IMR-90 (cell line): ENCODE results near the gene MSI2. TPM values are rescaled to one million over a fixed set of nuclear protein-coding genes. Genes with fewer than 3 reads are reported as not detected.

Source experiments
- ATAC-seq: fragments of 200-7000 bp; cut with Tn5 transposase; 2 replicates; pipeline ENCODE4 v1.9.1; 2020; ENCODE audit warnings: low read depth, mild to moderate bottlenecking, moderate library complexity
- BruUV-seq: library from RNA; stranded (reverse); fragments of 400-500 nt; replicated peaks from 2 replicates; lab custom pipeline; 2021; lab: Mats Ljungman, UMichigan
- CTCF ChIA-PET: fragments of 300-600 bp; formaldehyde crosslinking; extraction: SDS; loops from one replicate; lab custom pipeline; 2021; ENCODE audit warnings: antibody characterized with exemption; lab: Yijun Ruan, JAX
- POLR2A ChIA-PET: fragments of 300-600 bp; sonication (Branson Sonifier 250); formaldehyde crosslinking; loops from one replicate; lab custom pipeline; 2022; ENCODE audit warnings: antibody characterized with exemption; ENCODE audit not compliant: unreplicated experiment; lab: Charles Lee
- DNase-seq: peaks from one replicate; pipeline ENCODE4 v3.0.0; 2013
- H2AFZ ChIP-seq: replicated peaks from 2 replicates; pipeline ENCODE3; 2013; ENCODE audit warnings: low read length, mild to moderate bottlenecking; ENCODE audit not compliant: poor library complexity
- H2AK5ac ChIP-seq: 2 replicates; pipeline ENCODE4 v1.6.1; 2013; ENCODE audit warnings: low read depth, low read length, inconsistent platforms
- H2AK9ac ChIP-seq: replicated peaks from 2 replicates; pipeline ENCODE3; 2013; ENCODE audit warnings: mild to moderate bottlenecking, low read depth, low read length, moderate library complexity; ENCODE audit not compliant: poor library complexity
- H2BK120ac ChIP-seq: 2 replicates; pipeline ENCODE4 v1.6.1; 2013; ENCODE audit warnings: low read depth, low read length, inconsistent platforms
- H2BK15ac ChIP-seq: 3 replicates; pipeline ENCODE4 v1.6.1; 2013; ENCODE audit warnings: low read depth, low read length, inconsistent platforms
- H2BK20ac ChIP-seq: 2 replicates; pipeline ENCODE4 v1.6.1; 2013; ENCODE audit warnings: low read depth, mild to moderate bottlenecking, inconsistent platforms, low read length, moderate library complexity
- H2BK5ac ChIP-seq: 2 replicates; pipeline ENCODE4 v1.6.1; 2013; ENCODE audit warnings: mild to moderate bottlenecking, low read depth, low read length, inconsistent platforms; ENCODE audit not compliant: poor library complexity, severe bottlenecking
- H3K14ac ChIP-seq: replicated peaks from 2 replicates; pipeline ENCODE4 v1.6.1; 2013; ENCODE audit warnings: low read depth, low read length, inconsistent platforms
- H3K18ac ChIP-seq: 2 replicates; pipeline ENCODE4 v1.6.1; 2013; ENCODE audit warnings: low read depth, low read length, control low read depth
- H3K23ac ChIP-seq: 2 replicates; pipeline ENCODE4 v1.6.1; 2013; ENCODE audit warnings: low read depth, low read length, inconsistent platforms
- H3K27ac ChIP-seq: 2 replicates; pipeline ENCODE4 v1.5.1; 2013; ENCODE audit warnings: mild to moderate bottlenecking, control low read depth, low read length; ENCODE audit not compliant: insufficient read depth
- H3K27me3 ChIP-seq: 2 replicates; pipeline ENCODE4 v1.6.1; 2013; ENCODE audit warnings: low read length; ENCODE audit not compliant: control insufficient read depth, insufficient read depth
- H3K36me3 ChIP-seq: 2 replicates; pipeline ENCODE4 v1.6.1; 2013; ENCODE audit warnings: low read length, mixed read lengths; ENCODE audit not compliant: control insufficient read depth, insufficient read depth
- H3K4ac ChIP-seq: 2 replicates; pipeline ENCODE4 v1.6.1; 2013; ENCODE audit warnings: low read depth, low read length, inconsistent platforms
- H3K4me1 ChIP-seq: 2 replicates; pipeline ENCODE4 v1.6.1; 2013; ENCODE audit warnings: low read length, mixed read lengths; ENCODE audit not compliant: control insufficient read depth, insufficient read depth
- H3K4me2 ChIP-seq: 2 replicates; pipeline ENCODE4 v1.6.1; 2013; ENCODE audit warnings: low read depth, mild to moderate bottlenecking, control low read depth, low read length, moderate library complexity
- H3K4me3 ChIP-seq: 2 replicates; pipeline ENCODE4 v1.5.1; 2013; ENCODE audit warnings: low read depth, mild to moderate bottlenecking, control low read depth, low read length, moderate library complexity; ENCODE audit not compliant: insufficient read depth
- H3K56ac ChIP-seq: 2 replicates; pipeline ENCODE4 v1.6.1; 2013; ENCODE audit warnings: low read length, inconsistent platforms; ENCODE audit not compliant: insufficient read depth; ENCODE audit errors: extremely low read depth
- H3K79me1 ChIP-seq, 2 experiments: 2 replicates each; pipeline ENCODE4 v1.6.1; 2013; ENCODE audit warnings: low read length in 2 of 2, inconsistent platforms in 1 of 2, low read depth in 1 of 2
- H3K9ac ChIP-seq: 2 replicates; pipeline ENCODE4 v1.6.1; 2013; ENCODE audit warnings: low read depth, low read length, control low read depth
- H3K9me1 ChIP-seq: 2 replicates; pipeline ENCODE4 v1.6.1; 2013; ENCODE audit warnings: low read length, inconsistent platforms; ENCODE audit not compliant: insufficient read depth
- H3K9me3 ChIP-seq: 2 replicates; pipeline ENCODE4 v1.6.1; 2013; ENCODE audit warnings: low read length; ENCODE audit not compliant: control insufficient read depth, insufficient read depth
- H4K20me1 ChIP-seq: 2 replicates; pipeline ENCODE4 v1.6.1; 2013; ENCODE audit warnings: low read length, inconsistent platforms; ENCODE audit not compliant: insufficient read depth
- H4K5ac ChIP-seq: 2 replicates; pipeline ENCODE4 v1.6.1; 2013; ENCODE audit warnings: mild to moderate bottlenecking, low read depth, low read length, control low read depth
- H4K8ac ChIP-seq, 2 experiments: 2 replicates each; pipeline ENCODE4 v1.6.1; 2013; ENCODE audit warnings: low read depth in 2 of 2, low read length in 2 of 2, control low read depth in 1 of 2, inconsistent platforms in 1 of 2
- H4K91ac ChIP-seq: 2 replicates; pipeline ENCODE4 v1.6.1; 2013; ENCODE audit warnings: low read depth, low read length, inconsistent platforms; ENCODE audit not compliant: insufficient read depth
- BHLHE40 ChIP-seq: fragments of 150-350 bp; IDR thresholded peaks from 2 replicates; pipeline ENCODE4 v1.6.1; 2016; ENCODE audit warnings: mild to moderate bottlenecking, low read depth, low read length
- CEBPB ChIP-seq: IDR thresholded peaks from 2 replicates; pipeline ENCODE4 v1.6.1; 2012; ENCODE audit warnings: low read depth, low read length, improper control_type of control experiment
- CHD1 ChIP-seq: IDR thresholded peaks from 2 replicates; pipeline ENCODE4 v1.6.1; 2012; ENCODE audit warnings: low read depth, low read length, improper control_type of control experiment
- FOS ChIP-seq: fragments of 150-350 bp; IDR thresholded peaks from 2 replicates; pipeline ENCODE4 v1.6.1; 2016; ENCODE audit warnings: low read depth, low read length
- MAFK ChIP-seq: IDR thresholded peaks from 2 replicates; pipeline ENCODE4 v1.6.1; 2012; ENCODE audit warnings: low read depth, low read length, improper control_type of control experiment
- MAZ ChIP-seq: IDR thresholded peaks from 2 replicates; pipeline ENCODE4 v1.6.1; 2012; ENCODE audit warnings: low read depth, mild to moderate bottlenecking, low read length, improper control_type of control experiment, moderate library complexity, borderline replicate concordance
- MXI1 ChIP-seq: IDR thresholded peaks from 2 replicates; pipeline ENCODE4 v1.6.1; 2012; ENCODE audit warnings: low read depth, mild to moderate bottlenecking, low read length, moderate library complexity, borderline replicate concordance
- NFE2L2 ChIP-seq: fragments of 150-350 bp; IDR thresholded peaks from 2 replicates; pipeline ENCODE4 v1.6.1; 2016; ENCODE audit warnings: low read depth, mild to moderate bottlenecking, low read length
- POLR2A ChIP-seq: IDR thresholded peaks from 2 replicates; pipeline ENCODE4 v1.6.1; 2012; ENCODE audit warnings: mild to moderate bottlenecking, low read depth, low read length
- RAD21 ChIP-seq: IDR thresholded peaks from 2 replicates; pipeline ENCODE4 v1.6.1; 2012; ENCODE audit warnings: low read length, improper control_type of control experiment
- RCOR1 ChIP-seq: IDR thresholded peaks from 2 replicates; pipeline ENCODE4 v1.6.1; 2012; ENCODE audit warnings: mild to moderate bottlenecking, low read length, improper control_type of control experiment; ENCODE audit not compliant: insufficient replicate concordance
- RFX5 ChIP-seq: IDR thresholded peaks from 2 replicates; pipeline ENCODE4 v1.8.0; 2012; ENCODE audit warnings: low read depth, mild to moderate bottlenecking, low read length, moderate library complexity
- SMC3 ChIP-seq: fragments of 150-350 bp; IDR thresholded peaks from 2 replicates; pipeline ENCODE4 v1.6.1; 2016; ENCODE audit warnings: low read depth, mild to moderate bottlenecking, antibody characterized with exemption, low read length, moderate library complexity
- WGBS, 2 experiments: methylation state at CpG; one replicate each; pipeline versions ENCODE4 v1.1.5 to v1.1.7; 2013; ENCODE audit warnings: missing lambda C conversion rate in 2 of 2; ENCODE audit not compliant: insufficient read length in 1 of 2; ENCODE audit errors: extremely low coverage in 2 of 2; 5-methylcytosine and 5-hydroxymethylcytosine counted together
- dilution Hi-C: fragments of 300-500 bp; cut with HindIII; formaldehyde crosslinking; loops from one replicate; pipeline ENCODE4 v1.14.3; 2018; ENCODE audit warnings: low sequenced_read_pairs; ENCODE audit not compliant: unreplicated experiment
- in situ Hi-C: fragments of 300-500 bp; cut with MboI; formaldehyde crosslinking; loops from 3 replicates; pipeline ENCODE4 v1.14.3; 2019; ENCODE audit warnings: low sequenced_read_pairs, inconsistent platforms, mixed read lengths
- intact Hi-C: fragments of 100-400 bp; cut with micrococcal nuclease; formaldehyde crosslinking; loops from 2 replicates; pipeline ENCODE4 v1.10.0; 2022
- polyA plus RNA-seq, 3 experiments: library from polyadenylated mRNA; depleted of rRNA; stranded (reverse); fragments of >200 nt; gene quantifications; 2 replicates each; pipeline ENCODE4 v1.2.3, GENCODE V29; 2012; ENCODE audit warnings: low replicate concordance in 1 of 3
- total RNA-seq: library from RNA; depleted of rRNA; stranded (reverse); fragments of >200 nt; gene quantifications from 2 replicates; pipeline ENCODE4 v1.2.3, GENCODE V29; 2012
- TF ChIP-seq, protein P1 (sequence below): conservative IDR thresholded peaks from 2 replicates; pipeline ENCODE4 v1.5.1; 2012; ENCODE audit warnings: mild to moderate bottlenecking, low read depth, low read length, improper control_type of control experiment
- TF ChIP-seq, protein P2 (sequence below): fragments of 150-350 bp; IDR thresholded peaks from 2 replicates; pipeline ENCODE4 v1.6.1; 2016; ENCODE audit warnings: low read depth, mild to moderate bottlenecking, low read length, moderate library complexity, borderline replicate concordance
- TF ChIP-seq, protein P3 (sequence below): fragments of 150-350 bp; IDR thresholded peaks from 2 replicates; pipeline ENCODE4 v1.6.1; 2017; ENCODE audit warnings: mild to moderate bottlenecking, antibody characterized with exemption, low read length, low read depth

The MSI2 gene
- total and polyA plus RNA-seq, 2 of the 4 experiments (the other 2 are of a cell fraction) = 13.0 to 16.0 TPM

DNA sequence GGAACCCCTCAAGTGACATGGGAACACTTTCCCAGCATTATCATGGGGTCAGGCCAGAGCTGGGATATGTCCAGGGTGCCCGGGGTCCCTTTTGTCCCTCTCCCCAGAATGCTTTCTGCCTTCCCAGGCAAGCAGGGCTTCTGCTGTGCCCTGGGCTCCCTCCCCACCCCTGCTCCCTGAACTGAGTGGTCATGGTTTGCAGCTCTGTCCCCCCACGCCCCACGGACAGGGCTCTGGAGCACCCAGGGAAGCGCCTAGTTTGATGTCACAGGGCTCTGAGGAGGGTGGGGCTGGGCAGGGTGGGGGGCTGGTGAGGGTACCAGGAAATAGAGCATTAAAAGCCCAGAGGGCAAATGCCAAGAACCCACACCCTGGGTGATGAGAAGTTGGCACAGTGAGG is 396.5 kb downstream of the MSI2 start:
- 100% methylated on average over 1 of the region's 4 CpGs; no CpG with 5 or more reads in 1 of the 2 experiments for WGBS, 2 experiments
- H4K20me1 ChIP-seq = no peaks in the 10 kb centered on the region
- H3K18ac ChIP-seq = no peak overlapping the region
- H4K5ac ChIP-seq = no peak overlapping the region
- H3K9me3 ChIP-seq = no peaks in the 10 kb centered on the region
- H2BK20ac ChIP-seq = no peak overlapping the region
- H3K4me3 ChIP-seq = no peak overlapping the region
- H3K4ac ChIP-seq = no peak overlapping the region
- no peak overlapping the region for H3K23ac ChIP-seq
- no peak overlapping the region for H3K9ac ChIP-seq
- BruUV-seq = no TSS peak
- CTCF ChIA-PET = no interaction called here
- no peak overlapping the region for H4K91ac ChIP-seq
- no peak overlapping the region for H3K27ac ChIP-seq
- no peak overlapping the region for H2AFZ ChIP-seq
- ATAC-seq (no peak), DNase-seq (no peak)
- H3K9me1 ChIP-seq = peaks cover 20% of the 10 kb centered on the region
- peaks cover 4% of the 10 kb centered on the region for H3K36me3 ChIP-seq
- H2AK9ac ChIP-seq = no peak overlapping the region
- no peak overlapping the region for H3K4me2 ChIP-seq
- in situ Hi-C loops = no loop called here
- no peak overlapping the region for H2BK15ac ChIP-seq
- no peak overlapping the region for H4K8ac ChIP-seq
- no peak overlapping the region for H2BK120ac ChIP-seq
- no peaks in the 10 kb centered on the region for H3K79me1 ChIP-seq
- intact Hi-C loops = no loop called here
- peaks cover 6% of the 10 kb centered on the region for H3K4me1 ChIP-seq
- no peak overlapping the region for H2BK5ac ChIP-seq
- TF ChIP-seq POLR2A (no peak), RFX5 (no peak), BHLHE40 (no peak), RCOR1 (no peak), MAZ (no peak), CHD1 (no peak), NFE2L2 (no peak), RAD21 (no peak), MXI1 (no peak), SMC3 (no peak), CEBPB (no peak), FOS (no peak), MAFK (no peak)
- TF ChIP-seq, protein P1, sequence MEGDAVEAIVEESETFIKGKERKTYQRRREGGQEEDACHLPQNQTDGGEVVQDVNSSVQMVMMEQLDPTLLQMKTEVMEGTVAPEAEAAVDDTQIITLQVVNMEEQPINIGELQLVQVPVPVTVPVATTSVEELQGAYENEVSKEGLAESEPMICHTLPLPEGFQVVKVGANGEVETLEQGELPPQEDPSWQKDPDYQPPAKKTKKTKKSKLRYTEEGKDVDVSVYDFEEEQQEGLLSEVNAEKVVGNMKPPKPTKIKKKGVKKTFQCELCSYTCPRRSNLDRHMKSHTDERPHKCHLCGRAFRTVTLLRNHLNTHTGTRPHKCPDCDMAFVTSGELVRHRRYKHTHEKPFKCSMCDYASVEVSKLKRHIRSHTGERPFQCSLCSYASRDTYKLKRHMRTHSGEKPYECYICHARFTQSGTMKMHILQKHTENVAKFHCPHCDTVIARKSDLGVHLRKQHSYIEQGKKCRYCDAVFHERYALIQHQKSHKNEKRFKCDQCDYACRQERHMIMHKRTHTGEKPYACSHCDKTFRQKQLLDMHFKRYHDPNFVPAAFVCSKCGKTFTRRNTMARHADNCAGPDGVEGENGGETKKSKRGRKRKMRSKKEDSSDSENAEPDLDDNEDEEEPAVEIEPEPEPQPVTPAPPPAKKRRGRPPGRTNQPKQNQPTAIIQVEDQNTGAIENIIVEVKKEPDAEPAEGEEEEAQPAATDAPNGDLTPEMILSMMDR = no peak
- TF ChIP-seq, protein P2, sequence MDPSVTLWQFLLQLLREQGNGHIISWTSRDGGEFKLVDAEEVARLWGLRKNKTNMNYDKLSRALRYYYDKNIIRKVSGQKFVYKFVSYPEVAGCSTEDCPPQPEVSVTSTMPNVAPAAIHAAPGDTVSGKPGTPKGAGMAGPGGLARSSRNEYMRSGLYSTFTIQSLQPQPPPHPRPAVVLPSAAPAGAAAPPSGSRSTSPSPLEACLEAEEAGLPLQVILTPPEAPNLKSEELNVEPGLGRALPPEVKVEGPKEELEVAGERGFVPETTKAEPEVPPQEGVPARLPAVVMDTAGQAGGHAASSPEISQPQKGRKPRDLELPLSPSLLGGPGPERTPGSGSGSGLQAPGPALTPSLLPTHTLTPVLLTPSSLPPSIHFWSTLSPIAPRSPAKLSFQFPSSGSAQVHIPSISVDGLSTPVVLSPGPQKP = no peak
- TF ChIP-seq, protein P3, sequence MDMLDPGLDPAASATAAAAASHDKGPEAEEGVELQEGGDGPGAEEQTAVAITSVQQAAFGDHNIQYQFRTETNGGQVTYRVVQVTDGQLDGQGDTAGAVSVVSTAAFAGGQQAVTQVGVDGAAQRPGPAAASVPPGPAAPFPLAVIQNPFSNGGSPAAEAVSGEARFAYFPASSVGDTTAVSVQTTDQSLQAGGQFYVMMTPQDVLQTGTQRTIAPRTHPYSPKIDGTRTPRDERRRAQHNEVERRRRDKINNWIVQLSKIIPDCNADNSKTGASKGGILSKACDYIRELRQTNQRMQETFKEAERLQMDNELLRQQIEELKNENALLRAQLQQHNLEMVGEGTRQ = no peak
- POLR2A ChIA-PET = no interaction called here
- no peak overlapping the region for H3K56ac ChIP-seq
- no peak overlapping the region for H2AK5ac ChIP-seq
- H3K27me3 ChIP-seq = no peaks in the 10 kb centered on the region
- dilution Hi-C loops = no loop called here
- no peak overlapping the region for H3K14ac ChIP-seq
